Neural cell (in vitro differentiated cells): Measurements from ENCODE around the gene ZNF428. TPM values are rescaled to one million over a fixed set of nuclear protein-coding genes. Genes with fewer than 3 reads are reported as not detected.
A peak's percentile ranks its signal among the peaks of the same experiment; 100 is the strongest.

Experiments
- H2AFZ ChIP-seq: fragments of 200-600, 300-800 bp; sonication (generic), shearing (Covaris generic); 2 replicates; pipeline ENCODE4 v1.6.0; 2014; ENCODE audit warnings: low read depth, mild to moderate bottlenecking, antibody characterized with exemption, low read length, moderate library complexity
- H3F3A ChIP-seq: fragments of 200-600 bp; shearing (Covaris generic); 2 replicates; pipeline ENCODE4 v1.6.1; 2016; ENCODE audit warnings: mild to moderate bottlenecking, moderate library complexity, mixed read lengths, antibody characterized with exemption, low read length; ENCODE audit not compliant: insufficient read depth, poor library complexity, severe bottlenecking
- H3K27ac ChIP-seq: fragments of 200-600, 300-800 bp; sonication (generic), shearing (Covaris generic); 2 replicates; pipeline ENCODE4 v1.5.1; 2014; ENCODE audit warnings: mild to moderate bottlenecking, low read length, moderate library complexity
- H3K27me3 ChIP-seq: fragments of 300-800, 200-600 bp; sonication (generic), shearing (Covaris generic); 2 replicates; pipeline ENCODE4 v1.6.0; 2014; ENCODE audit warnings: mild to moderate bottlenecking, low read depth, low read length, moderate library complexity; ENCODE audit not compliant: insufficient read depth
- H3K36me3 ChIP-seq: fragments of 300-800, 200-600 bp; sonication (generic), shearing (Covaris generic); 2 replicates; pipeline ENCODE4 v1.5.1; 2014; ENCODE audit warnings: mild to moderate bottlenecking, antibody characterized with exemption, low read length, moderate library complexity; ENCODE audit not compliant: insufficient read depth
- H3K4me2 ChIP-seq: fragments of 300-800, 200-600 bp; sonication (generic), shearing (Covaris generic); 2 replicates; pipeline ENCODE4 v1.6.0; 2014; ENCODE audit warnings: mild to moderate bottlenecking, low read length
- H3K4me3 ChIP-seq: fragments of 300-800, 200-600 bp; sonication (generic), shearing (Covaris generic); 2 replicates; pipeline ENCODE4 v1.5.1; 2014; ENCODE audit warnings: mild to moderate bottlenecking, low read length, moderate library complexity
- H3K79me2 ChIP-seq: fragments of 200-600 bp; shearing (Covaris generic); replicated peaks from 2 replicates; pipeline ENCODE4 v1.6.0; 2014; ENCODE audit warnings: mild to moderate bottlenecking, low read length, moderate library complexity; ENCODE audit not compliant: insufficient read depth
- H3K9ac ChIP-seq: fragments of 300-800, 200-600 bp; sonication (generic), shearing (Covaris generic); 2 replicates; pipeline ENCODE4 v1.6.1; 2016; ENCODE audit warnings: mild to moderate bottlenecking, low read length, mixed read lengths
- H3K9me2 ChIP-seq: fragments of 200-600 bp; shearing (Covaris generic); 2 replicates; pipeline ENCODE4 v1.6.1; 2016; ENCODE audit warnings: mild to moderate bottlenecking, low read length, mixed read lengths; ENCODE audit not compliant: insufficient read depth
- H3K9me3 ChIP-seq: fragments of 200-600, 300-800 bp; sonication (generic), shearing (Covaris generic); 2 replicates; pipeline ENCODE4 v1.6.1; 2016; ENCODE audit warnings: mild to moderate bottlenecking, mixed run types, low read length, moderate library complexity, mixed read lengths
- H4K20me1 ChIP-seq: fragments of 200-600 bp; shearing (Covaris generic); 2 replicates; pipeline ENCODE4 v1.6.1; 2016; ENCODE audit warnings: mild to moderate bottlenecking, mixed run types; ENCODE audit not compliant: insufficient read depth
- EP300 ChIP-seq: fragments of 450-650 bp; conservative IDR thresholded peaks from 2 replicates; pipeline ENCODE4 v1.6.1; 2014; ENCODE audit warnings: antibody characterized with exemption, mild to moderate bottlenecking, moderate library complexity; ENCODE audit not compliant: poor library complexity, severe bottlenecking
- EZH2 ChIP-seq: fragments of 200-600, 300-800 bp; shearing (Covaris generic), sonication (generic); IDR thresholded peaks from 2 replicates; pipeline ENCODE4 v1.6.1; 2014; ENCODE audit warnings: antibody characterized with exemption, low read length, borderline replicate concordance, mild to moderate bottlenecking; ENCODE audit not compliant: insufficient read depth, poor library complexity, severe bottlenecking
- MXI1 ChIP-seq: fragments of 450-650 bp; conservative IDR thresholded peaks from 2 replicates; pipeline ENCODE4 v1.6.1; 2014; ENCODE audit warnings: antibody characterized with exemption, mild to moderate bottlenecking; ENCODE audit not compliant: poor library complexity, severe bottlenecking
- POLR2AphosphoS5 ChIP-seq: IDR thresholded peaks from 2 replicates; pipeline ENCODE4 v1.6.1; 2012
- RAD21 ChIP-seq: fragments of 450-650 bp; conservative IDR thresholded peaks from 2 replicates; pipeline ENCODE4 v1.6.1; 2014; ENCODE audit warnings: antibody characterized with exemption, mild to moderate bottlenecking, moderate library complexity
- REST ChIP-seq: IDR thresholded peaks from 2 replicates; pipeline ENCODE4 v1.6.1; 2012; ENCODE audit warnings: borderline replicate concordance
- SMC3 ChIP-seq: fragments of 450-650 bp; conservative IDR thresholded peaks from 2 replicates; pipeline ENCODE4 v1.6.1; 2014; ENCODE audit warnings: antibody characterized with exemption, mild to moderate bottlenecking, moderate library complexity; ENCODE audit not compliant: poor library complexity
- TAF1 ChIP-seq: IDR thresholded peaks from 2 replicates; pipeline ENCODE4 v1.6.1; 2012; ENCODE audit warnings: low read depth
- polyA plus RNA-seq: library from polyadenylated mRNA; depleted of rRNA; stranded (reverse); fragments of >200 nt; gene quantifications from 2 replicates; pipeline ENCODE4 v1.2.3, GENCODE V29; 2014
- TF ChIP-seq, protein P1 (sequence below): fragments of 450-650 bp; IDR thresholded peaks from 2 replicates; pipeline ENCODE4 v1.5.1; 2014; ENCODE audit warnings: antibody characterized with exemption, mild to moderate bottlenecking, moderate library complexity; ENCODE audit not compliant: poor library complexity, severe bottlenecking

Gene ZNF428
- polyA plus RNA-seq, 1 donor from 2014 or later: 1,008 TPM

- Histone ChIP-seq H3K36me3 (no peaks in the 10 kb centered on the region), H3K9me3 (no peaks in the 10 kb centered on the region), H4K20me1 (no peaks in the 10 kb centered on the region), H3K4me3 (no peak overlapping the region), H3K9ac (no peak overlapping the region), H3K27ac (no peak overlapping the region), H3K4me2 (no peak overlapping the region), H3K79me2 (no peaks in the 10 kb centered on the region), H3K9me2 (no peaks in the 10 kb centered on the region), H3F3A (no peaks in the 10 kb centered on the region), H3K27me3 (no peaks in the 10 kb centered on the region), H2AFZ (no peak overlapping the region)
- TF ChIP-seq MXI1: no peak
- no peak for TF ChIP-seq REST
- no peak for TF ChIP-seq POLR2AphosphoS5
- no peak for TF ChIP-seq RAD21
- TF ChIP-seq, protein P1, sequence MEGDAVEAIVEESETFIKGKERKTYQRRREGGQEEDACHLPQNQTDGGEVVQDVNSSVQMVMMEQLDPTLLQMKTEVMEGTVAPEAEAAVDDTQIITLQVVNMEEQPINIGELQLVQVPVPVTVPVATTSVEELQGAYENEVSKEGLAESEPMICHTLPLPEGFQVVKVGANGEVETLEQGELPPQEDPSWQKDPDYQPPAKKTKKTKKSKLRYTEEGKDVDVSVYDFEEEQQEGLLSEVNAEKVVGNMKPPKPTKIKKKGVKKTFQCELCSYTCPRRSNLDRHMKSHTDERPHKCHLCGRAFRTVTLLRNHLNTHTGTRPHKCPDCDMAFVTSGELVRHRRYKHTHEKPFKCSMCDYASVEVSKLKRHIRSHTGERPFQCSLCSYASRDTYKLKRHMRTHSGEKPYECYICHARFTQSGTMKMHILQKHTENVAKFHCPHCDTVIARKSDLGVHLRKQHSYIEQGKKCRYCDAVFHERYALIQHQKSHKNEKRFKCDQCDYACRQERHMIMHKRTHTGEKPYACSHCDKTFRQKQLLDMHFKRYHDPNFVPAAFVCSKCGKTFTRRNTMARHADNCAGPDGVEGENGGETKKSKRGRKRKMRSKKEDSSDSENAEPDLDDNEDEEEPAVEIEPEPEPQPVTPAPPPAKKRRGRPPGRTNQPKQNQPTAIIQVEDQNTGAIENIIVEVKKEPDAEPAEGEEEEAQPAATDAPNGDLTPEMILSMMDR: no peak
- no peak for TF ChIP-seq EP300
- TF ChIP-seq EZH2: no peak
- TF ChIP-seq TAF1: no peak
- no peak for TF ChIP-seq SMC3
Observed at GRCh38 chr19:43656436-43656835, 37.0 kb upstream of the ZNF428 start.

GRCh38 chr19:43652546-43652874 lies 33.1 kb upstream of the ZNF428 start:
- no peak overlapping the region for H3K4me2 ChIP-seq
- no peaks in the 10 kb centered on the region for H3K27me3 ChIP-seq
- no peaks in the 10 kb centered on the region for H3K79me2 ChIP-seq
- H3F3A ChIP-seq: no peaks in the 10 kb centered on the region
- no peaks in the 10 kb centered on the region for H4K20me1 ChIP-seq
- H3K9me2 ChIP-seq: no peaks in the 10 kb centered on the region
- no peak overlapping the region for H3K4me3 ChIP-seq
- no peak overlapping the region for H2AFZ ChIP-seq
- H3K9ac ChIP-seq: no peak overlapping the region
- H3K9me3 ChIP-seq: no peaks in the 10 kb centered on the region
- no peaks in the 10 kb centered on the region for H3K36me3 ChIP-seq
- H3K27ac ChIP-seq: no peak overlapping the region
- TF ChIP-seq EZH2 (no peak), EP300 (no peak)
- TF ChIP-seq, protein P1: peak; percentile 2
